Ectodermal cell (in vitro differentiated cells): Measurements from ENCODE around the gene KIF26A.
"Not testable (repeated sequence)": the region's sequence is repeated elsewhere in the genome, so short reads cannot be mapped to it uniquely, and the experiment has no call there.

Experiments
- H3K27ac ChIP-seq: 2 replicates; pipeline ENCODE4 v1.7.0; 2013; ENCODE audit warnings: mild to moderate bottlenecking, low read depth, low read length; ENCODE audit not compliant: insufficient read depth, poor library complexity, severe bottlenecking
- H3K27me3 ChIP-seq: 2 replicates; pipeline ENCODE4 v1.7.0; 2013; ENCODE audit warnings: mild to moderate bottlenecking, low read length; ENCODE audit not compliant: insufficient read depth, control insufficient read depth, poor library complexity, severe bottlenecking
- H3K36me3 ChIP-seq: one replicate; pipeline ENCODE4 v1.7.0; 2013; ENCODE audit warnings: low read length; ENCODE audit not compliant: control insufficient read depth, insufficient read depth
- H3K4me1 ChIP-seq: one replicate; pipeline ENCODE4 v1.7.0; 2013; ENCODE audit warnings: low read length; ENCODE audit not compliant: control insufficient read depth, insufficient read depth
- H3K4me3 ChIP-seq: 2 replicates; pipeline ENCODE4 v1.7.0; 2013; ENCODE audit warnings: low read depth, low read length, control low read depth; ENCODE audit not compliant: insufficient read depth
- H3K9me3 ChIP-seq: 2 replicates; pipeline ENCODE4 v1.7.0; 2013; ENCODE audit warnings: mild to moderate bottlenecking, low read length, moderate library complexity; ENCODE audit not compliant: control insufficient read depth
- WGBS, 2 experiments: methylation state at CpG; one replicate each; pipeline ENCODE4 v1.1.7; 2013; ENCODE audit warnings: missing lambda C conversion rate in 2 of 2; 5-methylcytosine and 5-hydroxymethylcytosine counted together

KIF26A gene

DNA sequence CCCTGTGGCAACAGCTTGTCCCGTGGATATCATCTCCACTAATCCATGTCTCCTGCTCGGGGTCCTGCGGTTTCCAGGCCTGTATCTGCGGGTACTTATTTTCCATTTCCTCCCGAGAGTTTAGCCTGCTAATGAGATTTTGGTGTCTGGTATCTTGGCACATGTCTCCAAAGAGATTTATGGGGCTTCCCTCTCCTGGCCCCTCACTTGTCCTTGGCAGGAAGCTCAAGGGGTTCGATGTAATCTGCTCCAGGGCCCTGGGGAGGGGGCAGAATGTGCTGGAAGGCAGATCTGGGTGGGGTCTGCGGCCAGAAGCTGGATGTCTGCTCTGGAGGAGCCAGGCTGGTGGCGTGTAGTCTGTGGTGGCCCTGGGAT is 85.7 kb downstream of the KIF26A start:
- Histone ChIP-seq H3K36me3 (no peaks in the 10 kb centered on the region), H3K4me3 (no peak overlapping the region), H3K27ac (no peak overlapping the region), H3K9me3 (no peaks in the 10 kb centered on the region), H3K27me3 (no peaks in the 10 kb centered on the region), H3K4me1 (peaks cover 25% of the 10 kb centered on the region)
- WGBS, 2 experiments = 90 to 92% methylated on average over 8 of the region's 8 CpGs

DNA sequence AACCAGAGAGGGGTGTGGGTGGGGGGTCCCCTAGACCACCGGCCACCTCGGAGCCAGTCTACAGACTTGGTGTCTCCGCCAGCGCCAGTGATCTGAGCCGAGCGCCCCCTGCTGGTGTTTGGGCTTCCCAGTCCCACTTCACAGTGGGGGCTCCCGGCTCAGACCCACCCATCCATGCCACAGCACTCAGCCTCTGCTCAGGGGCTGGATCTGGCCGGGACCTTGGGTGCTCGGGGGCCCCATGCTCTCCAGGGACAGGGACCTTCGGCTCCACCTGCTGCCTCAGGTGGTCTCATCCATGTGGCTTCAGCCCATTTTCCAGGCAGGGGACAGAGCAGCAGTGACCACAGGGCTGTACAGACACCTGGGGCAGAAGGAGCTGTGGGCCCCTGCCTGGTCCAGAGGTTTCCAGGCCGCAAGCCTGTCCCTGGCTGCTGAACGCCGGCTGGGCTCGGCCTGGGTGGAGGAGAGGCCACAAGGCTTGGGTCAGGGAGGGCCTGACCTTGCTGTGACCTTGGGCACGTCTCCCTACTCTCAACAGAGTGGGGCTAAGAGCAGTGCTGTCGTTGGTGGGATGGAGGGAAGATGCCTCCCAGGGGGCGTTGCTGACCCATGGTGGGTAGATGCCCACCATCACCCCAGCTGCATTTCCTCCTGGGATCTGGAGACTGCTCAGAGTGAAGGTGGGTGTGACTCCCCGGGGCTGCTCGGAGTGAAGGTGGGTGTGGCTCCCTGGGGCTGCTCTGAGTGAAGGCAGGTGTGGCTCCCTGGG is 86.3 kb downstream of the KIF26A start:
- Histone ChIP-seq H3K27me3 (no peaks in the 10 kb centered on the region), H3K4me3 (no peak overlapping the region), H3K36me3 (no peaks in the 10 kb centered on the region), H3K27ac (no peak overlapping the region), H3K4me1 (peaks cover 23% of the 10 kb centered on the region), H3K9me3 (no peaks in the 10 kb centered on the region)
- 81 to 86% methylated on average over 17 to 18 of the region's 19 CpGs for WGBS, 2 experiments

DNA sequence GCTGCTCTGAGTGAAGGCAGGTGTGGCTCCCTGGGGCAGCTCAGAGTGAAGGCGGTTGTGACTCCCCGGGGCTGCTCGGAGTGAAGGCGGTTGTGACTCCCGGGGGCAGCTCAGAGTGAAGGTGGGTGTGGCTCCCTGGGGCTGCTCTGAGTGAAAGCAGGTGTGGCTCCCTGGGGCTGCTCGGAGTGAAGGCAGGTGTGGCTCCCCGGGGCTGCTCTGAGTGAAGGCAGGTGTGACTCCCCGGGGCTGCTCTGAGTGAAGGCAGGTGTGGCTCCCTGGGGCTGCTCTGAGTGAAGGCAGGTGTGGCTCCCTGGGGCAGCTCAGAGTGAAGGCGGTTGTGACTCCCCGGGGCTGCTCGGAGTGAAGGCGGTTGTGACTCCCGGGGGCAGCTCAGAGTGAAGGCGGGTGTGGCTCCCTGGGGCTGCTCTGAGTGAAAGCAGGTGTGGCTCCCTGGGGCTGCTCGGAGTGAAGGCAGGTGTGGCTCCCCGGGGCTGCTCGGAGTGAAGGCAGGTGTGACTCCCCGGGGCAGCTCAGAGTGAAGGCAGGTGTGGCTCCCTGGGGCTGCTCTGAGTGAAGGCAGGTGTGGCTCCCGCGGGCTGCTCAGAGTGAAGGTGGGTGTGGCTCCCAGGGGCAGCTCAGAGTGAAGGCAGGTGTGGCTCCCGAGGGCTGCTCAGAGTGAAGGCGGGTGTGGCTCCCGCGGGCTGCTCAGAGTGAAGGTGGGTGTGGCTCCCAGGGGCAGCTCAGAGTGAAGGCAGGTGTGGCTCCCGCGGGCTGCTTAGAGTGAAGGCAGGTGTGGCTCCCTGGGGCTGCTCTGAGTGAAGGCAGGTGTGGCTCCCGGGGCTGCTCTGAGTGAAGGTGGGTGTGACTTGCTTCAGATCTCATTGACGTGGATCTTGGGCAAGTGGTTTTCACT is 87.1 kb downstream of the KIF26A start:
- WGBS, 2 experiments = 71 to 72% methylated on average over 17 to 18 of the region's 28 CpGs
- H3K4me3 ChIP-seq, H3K36me3 ChIP-seq, H3K27me3 ChIP-seq, H3K27ac ChIP-seq, H3K9me3 ChIP-seq: not testable (repeated sequence)
- peaks cover 14% of the 10 kb centered on the region for H3K4me1 ChIP-seq

DNA sequence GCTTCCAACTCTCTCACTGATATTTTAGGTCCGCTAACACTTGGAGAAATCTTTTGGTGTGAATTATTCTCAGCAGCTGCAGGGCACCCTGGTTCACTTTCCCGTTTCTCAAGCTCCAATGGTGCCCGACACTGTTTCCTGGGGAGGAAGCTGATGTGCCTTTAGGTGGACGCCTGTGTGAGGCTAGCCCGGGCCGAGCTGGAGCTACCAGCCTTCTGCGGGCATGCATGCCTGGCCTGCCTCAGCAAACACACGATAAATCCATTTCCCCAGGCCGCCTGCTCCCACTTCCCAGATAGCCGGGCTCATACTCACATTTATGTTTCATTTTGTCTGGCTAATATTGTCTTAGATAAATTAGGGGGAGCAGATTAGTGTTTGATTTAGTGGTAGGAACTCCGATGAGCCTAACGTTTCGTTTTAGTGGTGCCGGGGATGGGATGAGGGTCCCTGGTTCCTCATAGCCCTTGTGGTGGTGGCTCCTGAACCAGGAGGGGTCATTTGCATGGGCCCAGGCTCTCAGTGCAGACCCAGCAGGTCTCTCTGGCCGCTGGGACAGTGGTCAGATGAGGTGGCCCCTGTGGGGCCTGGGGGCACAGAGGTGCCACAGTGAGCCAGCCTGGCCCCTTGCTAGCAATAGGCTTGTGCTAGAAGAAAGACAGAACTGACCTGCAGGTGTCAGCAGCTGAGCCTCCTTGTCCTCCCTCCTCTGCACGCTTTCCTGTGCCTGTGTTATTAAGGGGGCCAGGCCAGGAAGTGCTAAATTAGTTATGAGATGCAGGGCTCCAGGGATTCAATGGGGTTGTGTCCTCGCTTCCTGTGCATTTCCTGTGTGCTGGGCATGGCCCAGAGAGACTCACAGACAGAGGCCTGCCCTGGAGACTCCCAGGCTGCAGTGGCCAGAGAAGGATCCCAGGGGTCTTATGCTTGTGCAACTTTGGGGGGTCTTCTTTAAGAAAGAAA is 88.3 kb downstream of the KIF26A start:
- Histone ChIP-seq H3K4me3 (no peak overlapping the region), H3K4me1 (peaks cover 11% of the 10 kb centered on the region), H3K9me3 (no peaks in the 10 kb centered on the region), H3K36me3 (no peaks in the 10 kb centered on the region), H3K27me3 (no peaks in the 10 kb centered on the region), H3K27ac (no peak overlapping the region)
- WGBS, 2 experiments = 92 to 93% methylated on average over 15 to 17 of the region's 17 CpGs

DNA sequence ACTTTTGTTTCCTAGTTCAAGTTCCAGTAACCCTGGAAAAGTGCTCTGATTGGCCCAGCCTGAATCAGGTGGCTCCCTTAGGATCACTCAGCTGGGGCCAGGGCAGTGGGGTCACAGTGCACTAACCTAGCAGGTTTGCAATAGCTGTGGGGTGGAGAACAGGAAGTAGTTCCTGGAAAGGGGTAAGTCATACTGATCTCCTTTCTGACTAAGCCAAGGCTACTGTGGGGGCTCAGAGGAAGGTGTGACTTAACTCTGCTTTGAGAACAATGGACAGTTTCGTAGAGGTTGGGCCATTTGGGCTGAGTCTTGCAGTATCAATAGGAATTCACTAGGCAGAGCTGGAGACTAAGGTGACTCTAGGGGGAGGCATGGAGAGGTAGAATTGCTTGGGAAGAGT is 89.4 kb downstream of the KIF26A start:
- Histone ChIP-seq H3K4me1 (peaks cover 11% of the 10 kb centered on the region), H3K9me3 (no peaks in the 10 kb centered on the region), H3K4me3 (no peak overlapping the region), H3K36me3 (no peaks in the 10 kb centered on the region), H3K27ac (no peak overlapping the region), H3K27me3 (no peaks in the 10 kb centered on the region)
- WGBS, 2 experiments = 78 to 80% methylated on average over 1 of the region's 1 CpG

DNA sequence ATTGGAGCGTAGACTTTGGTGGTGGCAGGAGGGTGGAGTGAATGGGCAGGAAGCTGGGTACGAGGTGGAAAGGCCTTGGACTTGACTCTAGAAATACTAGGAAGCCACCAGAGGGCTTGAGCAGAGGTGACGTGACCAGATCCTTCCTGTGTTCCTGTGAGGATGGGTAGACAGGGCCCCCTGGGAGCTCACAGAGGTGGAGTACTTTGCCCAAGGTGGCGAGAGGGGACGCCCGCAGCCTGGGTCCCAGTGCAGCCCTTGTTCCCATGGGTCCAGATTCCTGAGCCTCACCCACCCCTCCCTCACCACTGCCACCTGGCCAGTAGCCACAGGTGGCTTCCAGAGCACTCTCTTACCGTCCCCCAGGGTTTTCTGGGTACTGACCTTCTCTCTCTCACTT is 89.8 kb downstream of the KIF26A start:
- Histone ChIP-seq H3K4me1 (peaks cover 7% of the 10 kb centered on the region), H3K36me3 (no peaks in the 10 kb centered on the region), H3K27ac (no peak overlapping the region), H3K27me3 (no peaks in the 10 kb centered on the region), H3K4me3 (no peak overlapping the region), H3K9me3 (no peaks in the 10 kb centered on the region)
- WGBS, 2 experiments = 78 to 81% methylated on average over 7 of the region's 7 CpGs

DNA sequence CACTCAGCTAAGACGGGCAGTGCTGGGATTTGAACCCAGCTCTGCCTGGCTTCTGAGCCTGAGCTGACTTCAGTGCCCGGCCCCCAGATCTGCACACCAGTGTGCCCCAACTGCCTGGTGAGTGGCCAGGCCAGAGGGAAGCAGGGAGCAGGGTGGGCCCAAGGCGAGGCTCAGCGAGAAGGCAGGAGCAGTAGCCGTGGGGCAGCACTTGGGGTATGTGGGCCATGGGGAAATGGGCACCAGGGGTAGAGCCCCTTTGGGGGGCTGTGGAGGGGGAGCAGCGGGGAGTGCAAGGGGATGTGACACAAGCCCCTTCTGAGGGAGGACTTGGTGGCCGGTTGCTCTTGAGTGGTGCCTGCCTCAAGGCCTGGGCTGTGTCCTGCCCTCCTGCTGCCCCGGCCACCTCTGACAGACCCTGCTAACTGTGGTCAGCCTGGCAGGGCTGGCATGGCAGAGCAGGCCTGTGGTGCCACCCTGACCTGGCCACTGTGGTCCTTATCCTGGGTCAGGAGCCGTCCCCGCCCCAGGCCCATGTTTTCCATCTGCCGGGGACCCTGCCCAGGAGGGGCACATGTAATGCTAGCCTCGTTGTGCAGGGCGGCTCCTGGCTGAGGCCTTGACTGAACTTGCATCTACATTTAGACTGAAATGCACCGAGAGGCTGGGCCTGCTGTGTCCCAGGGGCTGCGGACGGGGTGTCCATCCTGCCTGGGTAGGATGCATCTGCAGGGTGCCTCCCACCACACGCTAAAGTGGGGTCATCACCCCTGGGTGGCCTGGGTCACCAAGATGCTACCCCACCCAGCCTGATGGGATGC is 90.5 kb downstream of the KIF26A start:
- H3K36me3 ChIP-seq = no peaks in the 10 kb centered on the region
- no peak overlapping the region for H3K4me3 ChIP-seq
- 86 to 89% methylated on average over 17 of the region's 17 CpGs for WGBS, 2 experiments
- no peak overlapping the region for H3K27ac ChIP-seq
- no peaks in the 10 kb centered on the region for H3K27me3 ChIP-seq
- no peaks in the 10 kb centered on the region for H3K9me3 ChIP-seq
- H3K4me1 ChIP-seq = peaks cover under 1% of the 10 kb centered on the region

DNA sequence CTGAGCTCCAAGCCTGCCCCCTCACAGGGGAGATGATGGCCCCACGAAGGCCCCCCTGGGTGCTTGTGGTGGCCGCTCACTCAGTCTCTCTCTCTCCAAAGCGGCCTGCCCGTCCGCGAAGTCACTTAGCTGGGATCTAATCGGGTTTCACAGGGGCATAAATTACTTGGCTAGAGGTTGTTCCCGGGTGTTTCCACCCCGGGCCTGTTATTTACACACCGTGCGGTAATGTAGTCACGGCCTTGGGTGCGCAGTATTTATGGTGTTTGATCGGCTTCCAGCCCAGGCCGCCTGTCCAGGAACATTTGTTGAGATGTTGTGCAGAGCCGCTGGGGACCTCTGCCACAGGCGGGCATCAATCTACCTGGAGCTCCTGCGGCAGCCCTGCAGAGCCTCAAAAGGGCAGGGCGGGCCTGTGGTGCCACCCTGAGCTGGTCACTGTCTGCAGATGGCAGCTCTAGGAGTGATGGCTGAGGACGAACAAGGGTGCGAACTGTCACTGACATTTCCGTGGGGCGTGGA is 91.2 kb downstream of the KIF26A start:
- Histone ChIP-seq H3K4me3 (no peak overlapping the region), H3K4me1 (no peaks in the 10 kb centered on the region), H3K36me3 (no peaks in the 10 kb centered on the region), H3K27ac (no peak overlapping the region), H3K9me3 (no peaks in the 10 kb centered on the region), H3K27me3 (no peaks in the 10 kb centered on the region)
- 95 to 96% methylated on average over 23 of the region's 23 CpGs for WGBS, 2 experiments

DNA sequence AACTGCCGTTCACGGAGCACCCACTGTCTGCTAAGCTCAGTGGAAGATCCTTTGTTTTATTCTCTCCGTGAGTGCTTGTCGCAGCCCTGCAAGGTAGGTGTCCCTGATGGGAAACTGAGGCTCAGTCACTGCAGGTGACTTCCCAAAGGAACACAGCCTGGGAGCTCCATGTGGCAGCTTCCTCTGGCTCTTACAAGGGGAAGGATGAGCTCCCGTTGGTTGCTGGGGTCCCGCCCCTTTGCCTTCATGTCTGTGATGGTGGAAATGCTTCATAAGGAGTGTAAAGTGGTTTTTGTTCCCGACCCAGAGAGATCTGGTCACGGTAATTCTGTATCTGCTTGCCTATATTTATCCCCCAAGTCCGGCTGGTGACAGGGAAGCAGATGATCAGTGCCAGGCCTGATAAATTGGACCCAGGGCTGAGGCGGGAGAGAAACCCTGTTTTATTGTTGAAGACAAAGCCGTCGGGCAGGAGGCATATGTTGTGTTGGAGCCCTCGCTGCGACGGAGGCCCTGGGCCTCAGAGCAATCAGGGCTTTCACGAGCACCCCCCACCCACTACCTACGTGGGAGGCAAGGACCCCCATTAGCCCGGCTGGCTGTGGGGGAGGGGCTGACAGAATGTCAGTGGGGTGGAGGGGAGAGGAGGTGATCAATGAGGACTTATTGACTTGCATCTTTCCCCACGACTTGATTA is 91.9 kb downstream of the KIF26A start:
- Histone ChIP-seq H3K4me3 (no peak overlapping the region), H3K27ac (no peak overlapping the region), H3K4me1 (no peaks in the 10 kb centered on the region), H3K27me3 (no peaks in the 10 kb centered on the region), H3K36me3 (no peaks in the 10 kb centered on the region), H3K9me3 (no peaks in the 10 kb centered on the region)
- WGBS, 2 experiments = 86 to 90% methylated on average over 18 to 19 of the region's 19 CpGs
